Activated CD4-positive, alpha-beta memory T cell treated with anti-CD3 and anti-CD28 coated beads for 36 hours (primary cell): Measurements from ENCODE around the gene CACNA1C. TPM values are rescaled to one million over a fixed set of nuclear protein-coding genes. Genes with fewer than 3 reads are reported as not detected.

Experiments used
- CTCF ChIA-PET: fragments of 350-600 bp; sonication (Branson Sonifier 250); formaldehyde crosslinking; loops from one replicate; lab custom pipeline; 2021; ENCODE audit warnings: antibody characterized with exemption, inconsistent platforms; lab: Charles Lee
- POLR2A ChIA-PET: fragments of 350-600 bp; sonication (Branson Sonifier 250); formaldehyde crosslinking; loops from one replicate; lab custom pipeline; 2021; ENCODE audit warnings: antibody characterized with exemption; lab: Charles Lee
- DNase-seq: peaks from one replicate; pipeline ENCODE4 v3.0.0-alpha.2; 2020
- H3K27ac Mint-ChIP-seq: one replicate; pipeline ENCODE4 v1.8.0; 2021; ENCODE audit warnings: mixed read lengths
- H3K27me3 Mint-ChIP-seq: one replicate; pipeline ENCODE4 v1.8.0; 2021; ENCODE audit warnings: mixed read lengths
- H3K36me3 Mint-ChIP-seq: one replicate; pipeline ENCODE4 v1.8.0; 2021; ENCODE audit warnings: mixed read lengths
- H3K4me1 Mint-ChIP-seq: one replicate; pipeline ENCODE4 v1.8.0; 2021; ENCODE audit warnings: low read depth, mixed read lengths
- H3K4me3 Mint-ChIP-seq: one replicate; pipeline ENCODE4 v1.8.0; 2021; ENCODE audit warnings: mild to moderate bottlenecking, mixed read lengths
- H3K9me3 Mint-ChIP-seq: one replicate; pipeline ENCODE4 v1.8.0; 2021; ENCODE audit warnings: mixed read lengths
- intact Hi-C: fragments of 100-400 bp; cut with micrococcal nuclease; formaldehyde crosslinking; loops from one replicate; pipeline ENCODE4 v1.15.1; 2023
- total RNA-seq, 2 experiments: library from RNA; stranded (reverse); gene quantifications; one replicate each; pipeline ENCODE4 v1.2.3, GENCODE V29; 2021

CACNA1C gene
- total RNA-seq, 2 experiments from 2014 or later: 0.07 to 0.12 TPM

DNA sequence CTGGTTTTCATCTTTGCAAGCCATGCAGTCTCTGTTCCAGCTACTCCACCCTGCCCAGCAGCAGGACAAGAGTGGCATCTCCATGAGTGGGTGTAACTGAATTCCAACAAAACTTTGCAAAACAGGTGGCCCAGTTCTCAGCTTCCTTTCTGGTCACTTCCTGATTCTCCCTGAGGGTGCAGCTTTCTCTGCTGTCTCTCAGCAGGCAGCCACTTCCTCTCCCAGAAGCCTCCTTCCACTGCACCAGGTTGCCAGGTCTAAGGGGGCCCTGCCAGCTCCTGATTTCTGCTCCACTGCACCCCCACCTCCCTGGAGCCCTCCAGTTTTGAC is 400.9 kb downstream of the CACNA1C start:
- no peak overlapping the region for H3K27ac Mint-ChIP-seq
- CTCF ChIA-PET: no interaction called here

DNA sequence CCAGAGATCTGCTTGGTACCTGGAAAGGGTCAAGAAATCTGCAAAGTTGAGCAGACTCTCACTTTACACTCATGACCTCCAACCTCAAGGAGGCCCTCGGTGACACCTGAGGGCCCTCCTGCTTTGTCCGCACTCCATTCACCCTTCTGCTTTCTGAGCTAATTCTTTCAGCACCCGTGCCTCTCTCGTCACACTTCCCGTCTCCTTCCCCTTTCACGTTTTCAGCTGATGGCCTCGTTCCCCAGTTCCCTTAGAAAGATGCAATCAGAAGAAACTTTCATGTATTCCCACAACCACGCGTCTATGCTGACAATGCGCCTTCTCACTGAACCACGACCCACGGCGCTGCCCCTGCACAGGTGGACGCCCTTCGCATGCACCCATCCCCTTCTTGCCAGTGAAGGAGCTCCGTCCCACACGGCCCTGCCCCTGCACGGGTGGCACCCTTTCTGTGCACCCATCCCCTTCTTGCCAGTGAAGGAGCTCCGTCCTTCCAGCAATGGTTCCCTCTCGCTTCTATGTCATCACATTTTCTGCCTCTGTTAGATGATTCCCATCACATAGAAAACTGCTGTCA is 401.9 kb downstream of the CACNA1C start:
- DNase-seq: no peak
- no peak overlapping the region for H3K27ac Mint-ChIP-seq
- ChIA-PET POLR2A (no interaction called here), CTCF (no interaction called here)
- no peaks in the 10 kb centered on the region for H3K9me3 Mint-ChIP-seq
- H3K4me3 Mint-ChIP-seq: no peak overlapping the region
- intact Hi-C loops: no loop called here
- no peaks in the 10 kb centered on the region for H3K27me3 Mint-ChIP-seq
- no peaks in the 10 kb centered on the region for H3K4me1 Mint-ChIP-seq
- H3K36me3 Mint-ChIP-seq: no peaks in the 10 kb centered on the region

More for the DNA sequence above, 400.9 kb downstream of the CACNA1C start:
- DNase-seq: no peak
- no peaks in the 10 kb centered on the region for H3K9me3 Mint-ChIP-seq
- no peak overlapping the region for H3K4me3 Mint-ChIP-seq
- intact Hi-C loops: no loop called here
- H3K36me3 Mint-ChIP-seq: no peaks in the 10 kb centered on the region
- H3K27me3 Mint-ChIP-seq: no peaks in the 10 kb centered on the region
- POLR2A ChIA-PET: no interaction called here
- no peaks in the 10 kb centered on the region for H3K4me1 Mint-ChIP-seq

DNA sequence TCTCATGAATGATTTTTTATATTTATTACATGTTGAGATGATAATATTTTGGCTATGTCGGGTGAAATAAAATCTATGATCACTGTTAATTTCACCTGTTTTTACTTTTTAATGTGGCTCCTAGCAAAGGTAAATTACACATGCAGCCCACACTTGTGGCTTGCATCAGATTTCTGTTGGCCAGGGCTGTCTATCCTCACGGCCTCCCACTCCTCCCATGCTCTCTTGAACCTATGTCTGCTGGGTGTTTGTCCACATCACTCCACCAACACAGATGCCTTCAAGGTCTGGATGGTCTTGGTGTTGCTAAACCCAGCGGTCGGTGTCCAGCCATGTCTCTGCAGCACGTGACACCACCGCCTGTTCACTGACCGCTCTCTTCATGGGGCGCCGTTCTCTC is 402.6 kb downstream of the CACNA1C start:
- Mint-ChIP-seq H3K4me3 (no peak overlapping the region), H3K27ac (no peak overlapping the region), H3K27me3 (no peaks in the 10 kb centered on the region), H3K4me1 (no peaks in the 10 kb centered on the region), H3K36me3 (no peaks in the 10 kb centered on the region), H3K9me3 (no peaks in the 10 kb centered on the region)
- CTCF ChIA-PET: no interaction called here
- no peak for DNase-seq
- POLR2A ChIA-PET: no interaction called here
- intact Hi-C loops: no loop called here

DNA sequence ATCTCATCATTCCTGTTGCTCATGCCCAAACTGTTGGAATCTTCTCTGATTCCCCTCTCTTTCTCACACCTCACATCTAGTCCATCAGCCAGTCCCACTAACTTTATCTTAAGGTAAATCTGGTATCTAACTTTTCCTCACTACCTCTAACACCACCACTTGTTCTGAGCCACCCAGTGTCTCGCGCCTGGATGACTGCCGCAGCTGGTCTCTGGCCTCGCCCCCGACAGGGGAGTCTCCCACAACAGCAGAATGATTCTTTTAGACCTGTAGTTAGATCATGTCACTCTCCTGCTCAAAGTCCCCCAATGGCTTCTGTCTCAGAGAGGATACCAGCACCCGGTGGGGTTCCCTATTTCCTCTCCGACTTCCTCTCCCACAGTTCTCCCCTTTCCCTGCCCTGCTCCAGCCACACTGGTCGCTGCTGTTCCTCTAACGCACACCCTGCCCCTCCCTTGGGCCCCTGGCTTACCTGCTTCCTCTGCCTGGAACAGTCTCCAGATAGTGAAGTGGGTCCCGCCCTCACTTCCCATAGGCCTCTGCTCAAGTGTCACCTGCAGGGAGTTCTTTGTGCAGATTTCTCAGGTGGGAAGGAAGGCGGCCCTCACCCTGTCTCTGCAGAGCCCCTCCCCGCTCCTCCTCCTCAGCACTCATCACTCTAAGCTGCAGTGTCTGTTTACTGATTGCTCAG is 403.5 kb downstream of the CACNA1C start:
- Mint-ChIP-seq H3K4me1 (no peaks in the 10 kb centered on the region), H3K27ac (no peak overlapping the region), H3K27me3 (no peaks in the 10 kb centered on the region), H3K9me3 (no peaks in the 10 kb centered on the region), H3K36me3 (no peaks in the 10 kb centered on the region), H3K4me3 (no peak overlapping the region)
- intact Hi-C loops: no loop called here
- DNase-seq: no peak
- ChIA-PET POLR2A (no interaction called here), CTCF (no interaction called here)

DNA sequence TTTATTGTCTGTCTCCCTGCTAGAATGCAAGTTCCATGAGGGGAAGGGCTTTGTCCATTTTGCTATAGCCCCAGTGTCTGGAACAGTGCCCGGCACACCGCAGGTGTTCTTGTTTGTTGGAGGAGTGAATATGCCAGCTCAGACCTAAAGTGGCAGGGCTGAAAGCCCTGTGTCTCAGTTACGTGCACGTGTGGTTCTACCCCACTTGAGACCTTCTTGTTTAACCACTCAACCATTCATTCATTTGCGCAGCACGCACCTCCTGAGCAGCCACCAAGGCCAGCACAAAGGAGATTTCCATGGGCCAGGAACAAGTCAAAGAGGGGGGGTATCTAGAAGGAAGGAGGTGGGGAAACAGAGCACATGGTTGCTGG is 404.0 kb downstream of the CACNA1C start:
- H3K27me3 Mint-ChIP-seq: no peaks in the 10 kb centered on the region
- POLR2A ChIA-PET: no interaction called here
- intact Hi-C loops: no loop called here
- H3K27ac Mint-ChIP-seq: no peak overlapping the region
- no peaks in the 10 kb centered on the region for H3K4me1 Mint-ChIP-seq
- no peaks in the 10 kb centered on the region for H3K36me3 Mint-ChIP-seq
- CTCF ChIA-PET: no interaction called here
- no peaks in the 10 kb centered on the region for H3K9me3 Mint-ChIP-seq
- no peak overlapping the region for H3K4me3 Mint-ChIP-seq
- DNase-seq: no peak

GRCh38 chr12:2457215-2457932 is 404.6 kb downstream of the CACNA1C start:
- CTCF ChIA-PET: no interaction called here
- H3K36me3 Mint-ChIP-seq: no peaks in the 10 kb centered on the region

DNA sequence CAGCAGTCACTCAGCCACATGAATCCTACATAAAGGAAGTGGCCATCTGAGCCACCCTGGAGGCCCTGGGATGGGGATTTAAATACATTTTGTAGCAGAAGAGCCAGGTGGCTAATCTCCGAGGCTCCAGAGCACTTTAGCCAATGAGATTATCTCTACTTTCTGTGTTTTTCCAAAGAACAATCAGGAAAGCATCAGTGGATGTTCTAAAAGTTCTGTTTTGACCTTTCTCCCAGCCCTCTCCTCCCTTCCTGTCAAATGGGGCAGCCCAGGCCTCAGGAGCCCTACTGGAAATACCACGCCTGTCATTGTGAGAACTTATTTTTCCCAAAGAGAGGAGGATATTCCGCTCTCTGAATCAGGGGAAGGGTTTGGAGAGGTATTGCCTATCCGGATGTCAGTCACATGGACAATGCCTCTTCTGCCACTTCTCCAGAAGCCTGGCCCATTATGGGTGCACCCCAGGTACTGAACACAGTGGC is 405.2 kb downstream of the CACNA1C start:
- ChIA-PET POLR2A (no interaction called here), CTCF (no interaction called here)
- Mint-ChIP-seq H3K4me1 (no peaks in the 10 kb centered on the region), H3K27ac (no peak overlapping the region), H3K36me3 (no peaks in the 10 kb centered on the region), H3K9me3 (no peaks in the 10 kb centered on the region), H3K4me3 (no peak overlapping the region), H3K27me3 (no peaks in the 10 kb centered on the region)
- intact Hi-C loops: no loop called here
- DNase-seq: no peak

More at GRCh38 chr12:2457215-2457932, 404.6 kb downstream of the CACNA1C start:
- Mint-ChIP-seq H3K9me3 (no peaks in the 10 kb centered on the region), H3K27ac (no peak overlapping the region), H3K4me1 (no peaks in the 10 kb centered on the region), H3K4me3 (no peak overlapping the region), H3K27me3 (no peaks in the 10 kb centered on the region)
- intact Hi-C loops: no loop called here
- POLR2A ChIA-PET: no interaction called here
- DNase-seq: no peak

GRCh38 chr12:2460051-2460670 is 407.4 kb downstream of the CACNA1C start:
- Mint-ChIP-seq H3K36me3 (no peaks in the 10 kb centered on the region), H3K27ac (no peak overlapping the region), H3K4me3 (no peak overlapping the region), H3K27me3 (no peaks in the 10 kb centered on the region), H3K9me3 (no peaks in the 10 kb centered on the region), H3K4me1 (no peaks in the 10 kb centered on the region)
- no peak for DNase-seq
- ChIA-PET CTCF (interaction anchor here (0.6 kb wide), 1 partner anchor 65 kb away, joined by 7 read pairs; no protein-coding TSS in a partner anchor), POLR2A (no interaction called here)
- intact Hi-C loops: no loop called here

GRCh38 chr12:2461046-2461445 is 408.3 kb downstream of the CACNA1C start:
- H3K27me3 Mint-ChIP-seq: no peaks in the 10 kb centered on the region
- H3K27ac Mint-ChIP-seq: no peak overlapping the region
- CTCF ChIA-PET: interaction anchor here (0.6 kb wide), 1 partner anchor 317 kb away, joined by 6 read pairs; no protein-coding TSS in a partner anchor
- H3K9me3 Mint-ChIP-seq: no peaks in the 10 kb centered on the region
- no peak overlapping the region for H3K4me3 Mint-ChIP-seq
- no peaks in the 10 kb centered on the region for H3K36me3 Mint-ChIP-seq
- no peaks in the 10 kb centered on the region for H3K4me1 Mint-ChIP-seq
- DNase-seq: no peak
- intact Hi-C loops: no loop called here
- POLR2A ChIA-PET: no interaction called here

GRCh38 chr12:2461645-2462044 is 408.9 kb downstream of the CACNA1C start:
- H3K27ac Mint-ChIP-seq: no peak overlapping the region
- H3K27me3 Mint-ChIP-seq: no peaks in the 10 kb centered on the region

GRCh38 chr12:2462087-2462486 is 409.3 kb downstream of the CACNA1C start:
- Mint-ChIP-seq H3K27me3 (no peaks in the 10 kb centered on the region), H3K9me3 (no peaks in the 10 kb centered on the region), H3K4me1 (no peaks in the 10 kb centered on the region), H3K27ac (no peak overlapping the region), H3K4me3 (no peak overlapping the region), H3K36me3 (no peaks in the 10 kb centered on the region)
- ChIA-PET POLR2A (no interaction called here), CTCF (no interaction called here)
- DNase-seq: no peak
- intact Hi-C loops: no loop called here

More at GRCh38 chr12:2461645-2462044, 408.9 kb downstream of the CACNA1C start:
- POLR2A ChIA-PET: no interaction called here
- CTCF ChIA-PET: no interaction called here
- Mint-ChIP-seq H3K4me3 (no peak overlapping the region), H3K4me1 (no peaks in the 10 kb centered on the region), H3K9me3 (no peaks in the 10 kb centered on the region), H3K36me3 (no peaks in the 10 kb centered on the region)
- no peak for DNase-seq
- intact Hi-C loops: no loop called here

DNA sequence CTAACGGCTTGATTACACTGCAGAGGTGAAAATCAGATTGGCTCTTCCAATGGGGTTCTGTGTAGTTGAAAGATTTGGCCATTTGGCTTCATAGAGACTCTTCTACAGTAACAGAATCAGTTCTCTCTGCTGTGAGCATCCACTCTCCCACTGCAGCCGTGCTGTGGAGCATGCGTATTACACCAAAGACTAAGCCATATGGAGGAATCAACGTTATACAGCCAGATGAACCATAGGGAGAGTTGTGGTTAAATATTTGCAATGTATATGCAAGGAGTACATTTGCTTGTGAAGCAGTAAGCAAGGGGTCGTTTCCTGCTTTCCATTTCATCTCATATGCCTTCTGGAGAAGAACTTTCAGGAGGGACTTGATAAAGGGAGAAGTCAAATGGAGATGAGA is 410.9 kb downstream of the CACNA1C start:
- Mint-ChIP-seq H3K27ac (no peak overlapping the region), H3K36me3 (no peaks in the 10 kb centered on the region), H3K9me3 (no peaks in the 10 kb centered on the region), H3K4me3 (no peak overlapping the region), H3K4me1 (no peaks in the 10 kb centered on the region), H3K27me3 (no peaks in the 10 kb centered on the region)
- no peak for DNase-seq
- ChIA-PET CTCF (no interaction called here), POLR2A (no interaction called here)
- intact Hi-C loops: no loop called here
